ENCODE measurements around the gene HOXD12.

Gene HOXD12, protein sequence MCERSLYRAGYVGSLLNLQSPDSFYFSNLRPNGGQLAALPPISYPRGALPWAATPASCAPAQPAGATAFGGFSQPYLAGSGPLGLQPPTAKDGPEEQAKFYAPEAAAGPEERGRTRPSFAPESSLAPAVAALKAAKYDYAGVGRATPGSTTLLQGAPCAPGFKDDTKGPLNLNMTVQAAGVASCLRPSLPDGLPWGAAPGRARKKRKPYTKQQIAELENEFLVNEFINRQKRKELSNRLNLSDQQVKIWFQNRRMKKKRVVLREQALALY

GRCh38 chr2:176099728-176100546, at the start of gene HOXD12:
HOXD12 (plus strand) TSS chr2:176099795; CDS start chr2:176099802, 7 bp downstream.
- DNase-seq: no peak

DNA sequence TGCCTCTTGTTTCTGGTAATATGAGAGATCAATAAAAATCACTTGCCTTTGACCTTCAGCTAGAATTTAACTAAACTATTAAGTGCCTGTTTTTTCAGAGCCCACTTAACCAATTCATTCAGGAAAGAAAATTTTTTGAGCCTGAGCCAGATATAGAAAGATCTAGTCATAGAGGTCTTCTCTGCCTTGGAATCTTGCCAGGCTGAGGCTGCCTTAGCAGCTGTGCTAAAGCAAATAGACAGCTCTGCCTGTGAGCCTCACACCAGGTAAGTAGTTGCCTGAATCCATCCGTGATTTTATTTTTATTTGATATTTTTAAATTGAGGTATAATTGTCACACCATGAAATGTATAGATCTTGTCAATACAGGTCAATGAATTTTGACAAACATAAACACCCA, 43.2 kb upstream of the HOXD12 start:
- DNase-seq: no peak

GRCh38 chr2:176063958-176064357, 35.6 kb upstream of the HOXD12 start:
- no peak for DNase-seq

DNA sequence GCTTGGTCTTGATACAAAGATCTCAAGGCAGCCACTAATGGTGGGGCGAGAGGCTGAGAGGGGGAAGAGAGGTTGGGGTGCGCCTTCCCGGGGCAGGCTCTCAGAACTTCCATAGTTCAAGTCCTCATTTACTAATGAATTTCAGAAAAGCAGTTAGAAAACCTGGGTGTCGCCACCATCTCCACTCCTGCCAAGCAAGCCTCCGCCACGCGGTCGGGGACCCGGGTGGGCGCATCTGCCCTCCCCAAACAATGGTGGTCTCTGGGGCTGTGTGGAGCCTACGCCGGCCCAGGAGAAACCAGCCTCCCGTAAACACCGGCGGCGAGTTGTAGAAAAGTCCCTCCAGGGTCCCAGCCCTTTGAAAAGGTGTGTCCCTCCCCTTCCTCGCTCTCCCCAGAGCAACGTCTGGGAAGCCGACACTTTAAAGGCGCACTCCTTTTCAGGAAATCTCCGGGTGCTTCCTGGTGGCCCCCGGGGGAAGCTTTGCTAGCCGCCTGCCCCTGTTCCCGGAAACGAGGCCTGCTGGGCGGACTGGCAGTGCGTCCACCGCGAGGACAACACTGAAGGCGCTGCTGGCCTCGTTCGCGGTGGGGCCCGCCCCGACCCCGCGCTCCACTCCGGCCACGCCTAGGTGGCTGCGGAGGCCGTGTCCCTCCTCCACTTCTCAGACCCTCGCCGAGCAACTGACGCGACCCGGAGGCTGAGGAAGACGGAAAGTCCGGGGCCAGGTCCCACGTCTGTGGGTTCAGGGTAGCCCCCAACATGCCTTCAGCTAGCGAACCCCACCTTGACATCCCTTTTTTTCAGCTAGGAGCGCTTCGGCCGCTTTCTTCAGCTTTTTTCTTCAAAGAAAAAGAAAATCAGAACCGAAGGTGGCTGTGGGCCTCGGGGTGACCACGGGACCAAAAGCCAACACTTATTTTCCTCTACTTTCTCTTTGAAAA, 32.7 kb upstream of the HOXD12 start:
- DNase-seq: no peak

- no peak for DNase-seq
These were observed 31.8 kb upstream of the HOXD12 start for GRCh38 chr2:176067589-176068418.

DNA sequence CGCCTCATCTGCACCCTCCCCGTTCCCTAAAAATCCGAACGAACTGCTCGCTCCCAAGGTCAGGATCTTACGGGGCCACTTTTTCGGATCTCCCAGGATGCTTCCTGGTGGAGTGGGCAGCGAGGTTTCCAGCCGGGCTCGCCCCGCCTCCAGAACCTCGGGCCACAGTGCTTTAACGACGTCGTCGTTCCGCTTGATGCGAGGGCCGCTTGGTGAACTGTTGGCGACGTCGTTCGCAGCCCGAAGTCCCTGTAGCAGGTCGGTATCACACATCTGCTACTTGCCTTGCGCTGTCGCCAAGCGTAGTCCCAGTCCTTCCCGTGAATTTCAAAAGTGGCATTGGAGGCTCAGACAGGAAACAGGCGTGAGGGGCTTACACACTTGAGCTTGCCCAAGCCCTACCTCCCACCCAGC, 31.2 kb upstream of the HOXD12 start:
- DNase-seq: no peak

DNA sequence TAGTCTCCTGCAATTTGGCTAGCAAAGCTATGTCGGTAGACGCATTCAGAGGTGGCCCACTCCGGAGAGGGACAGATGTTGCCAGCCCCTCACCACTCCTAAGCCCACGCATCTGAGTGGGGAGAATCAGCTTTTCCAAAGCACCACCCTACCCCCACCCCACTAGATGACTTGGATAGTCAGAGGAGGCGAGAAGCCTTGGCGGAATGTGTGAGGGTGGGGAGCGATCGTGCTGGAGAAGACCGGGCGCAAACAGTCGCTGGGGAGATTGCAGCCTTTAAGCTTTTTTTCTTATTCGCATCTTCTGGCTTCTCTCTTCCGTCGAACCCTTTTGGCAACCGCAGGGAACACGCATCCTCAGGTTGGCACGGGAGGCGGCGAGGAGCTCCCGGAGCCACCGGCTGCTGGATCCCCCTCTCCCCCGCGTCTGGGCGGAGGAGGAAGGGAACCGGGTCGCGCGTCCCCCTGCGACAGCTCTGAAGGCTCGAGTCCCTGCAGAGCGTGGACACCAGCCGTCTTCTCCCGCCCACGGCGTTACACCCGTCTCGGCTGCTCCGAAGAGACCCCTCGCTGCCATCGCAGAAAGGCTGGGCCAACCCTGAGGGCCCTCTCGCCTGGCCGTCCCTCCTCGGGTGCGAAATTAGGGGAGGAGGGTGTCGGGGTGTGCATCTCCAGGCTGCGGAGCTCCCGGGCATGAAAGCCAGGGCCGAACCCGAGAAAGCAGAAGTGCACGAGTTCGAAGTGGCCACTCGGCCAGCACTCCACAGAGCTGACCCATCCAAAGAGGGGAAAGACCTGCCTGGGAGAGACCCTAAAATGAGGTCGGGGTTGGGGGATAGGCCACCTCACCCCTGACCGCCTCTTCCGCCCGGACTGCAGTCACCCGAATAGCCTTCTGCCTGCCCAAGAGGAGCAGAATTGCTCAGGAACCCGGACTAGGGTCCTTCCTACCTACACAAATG, 28.0 kb upstream of the HOXD12 start:
- DNase-seq: no peak

- DNase-seq: no peak
These were observed 27.3 kb upstream of the HOXD12 start for GRCh38 chr2:176072292-176072669.

GRCh38 chr2:176072951-176073904, 26.4 kb upstream of the HOXD12 start:
- no peak for DNase-seq

DNA sequence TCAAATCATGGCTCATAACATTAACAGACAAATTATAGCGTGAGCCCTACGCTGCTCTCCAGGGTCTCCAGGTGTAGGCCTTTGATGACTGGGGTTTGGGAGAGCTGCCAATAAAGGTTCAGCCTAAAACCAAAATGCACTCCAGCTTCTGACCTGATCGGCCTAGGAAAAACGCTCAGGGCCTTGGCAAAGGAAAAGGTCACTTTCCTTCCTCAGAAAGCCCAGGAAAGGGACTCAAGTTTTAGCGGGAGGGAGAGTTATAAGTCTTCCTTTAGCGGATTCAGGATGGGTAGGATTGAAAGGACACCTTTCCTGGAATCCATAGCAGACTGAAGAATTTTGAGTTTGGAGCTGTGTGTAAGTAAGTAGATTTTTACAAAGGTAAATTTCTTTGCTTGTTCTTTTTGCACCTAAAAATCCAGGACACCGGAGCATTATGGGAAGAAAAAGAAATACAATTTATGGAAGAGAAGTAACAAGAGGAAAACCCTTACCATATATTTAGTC, 24.6 kb upstream of the HOXD12 start:
- DNase-seq: no peak

- DNase-seq: no peak
These were observed 24.1 kb upstream of the HOXD12 start for GRCh38 chr2:176075481-176075880.

- no peak for DNase-seq
These were observed 23.5 kb upstream of the HOXD12 start for GRCh38 chr2:176076063-176076462.

DNA sequence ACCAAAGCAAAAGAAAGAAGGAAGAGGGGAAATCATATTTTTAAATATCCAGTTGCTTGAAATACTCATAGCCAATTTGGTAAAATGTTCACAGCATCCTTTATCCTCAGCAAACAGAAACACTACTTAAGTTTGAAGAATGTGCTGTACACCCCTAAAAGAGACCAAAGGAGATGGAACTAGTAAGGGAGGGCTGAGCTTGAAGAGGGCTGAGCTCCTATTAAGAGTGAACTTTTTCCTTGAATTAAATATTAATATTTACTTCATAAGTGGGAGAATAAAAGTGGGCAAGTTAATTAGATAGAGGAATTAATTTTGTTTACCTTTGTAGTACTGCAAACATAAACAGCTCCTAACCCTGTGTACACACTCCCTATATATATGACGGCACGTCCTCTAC, 22.8 kb upstream of the HOXD12 start:
- DNase-seq: no peak

DNA sequence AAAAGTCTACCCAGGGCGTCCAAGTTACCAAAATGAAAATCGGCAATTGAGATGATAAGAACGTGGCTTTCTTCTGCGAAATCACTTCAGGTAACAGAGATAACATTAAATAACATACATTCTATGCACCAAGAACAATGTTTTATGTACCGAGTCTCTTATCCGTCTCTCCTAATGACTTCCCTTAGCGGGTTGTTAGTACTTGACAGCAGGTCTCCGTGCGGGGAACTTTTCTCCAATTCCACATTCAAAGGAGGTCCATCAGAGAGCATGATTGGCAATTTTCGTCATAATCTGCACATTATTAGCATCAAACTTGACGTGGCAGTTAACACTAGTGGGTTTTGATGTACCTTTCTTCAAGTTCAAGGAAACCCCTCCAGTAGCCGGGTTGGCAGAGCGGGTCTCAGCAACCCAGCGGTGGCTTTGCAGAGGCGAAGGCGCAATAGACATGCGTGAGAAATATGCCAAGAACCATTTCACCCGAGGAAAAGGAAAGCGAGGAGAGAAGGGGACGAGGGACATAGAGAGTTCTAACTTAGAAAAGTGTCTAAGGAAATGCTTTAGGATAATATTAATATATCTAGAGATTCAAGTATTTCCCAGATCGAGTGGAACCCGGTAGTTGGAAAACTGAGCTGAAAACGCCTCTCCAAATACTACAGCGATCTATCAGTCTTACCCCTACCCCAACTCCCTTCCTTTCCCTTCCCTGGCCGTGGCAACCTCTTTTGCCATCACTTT, 20.9 kb upstream of the HOXD12 start:
- DNase-seq: no peak

DNA sequence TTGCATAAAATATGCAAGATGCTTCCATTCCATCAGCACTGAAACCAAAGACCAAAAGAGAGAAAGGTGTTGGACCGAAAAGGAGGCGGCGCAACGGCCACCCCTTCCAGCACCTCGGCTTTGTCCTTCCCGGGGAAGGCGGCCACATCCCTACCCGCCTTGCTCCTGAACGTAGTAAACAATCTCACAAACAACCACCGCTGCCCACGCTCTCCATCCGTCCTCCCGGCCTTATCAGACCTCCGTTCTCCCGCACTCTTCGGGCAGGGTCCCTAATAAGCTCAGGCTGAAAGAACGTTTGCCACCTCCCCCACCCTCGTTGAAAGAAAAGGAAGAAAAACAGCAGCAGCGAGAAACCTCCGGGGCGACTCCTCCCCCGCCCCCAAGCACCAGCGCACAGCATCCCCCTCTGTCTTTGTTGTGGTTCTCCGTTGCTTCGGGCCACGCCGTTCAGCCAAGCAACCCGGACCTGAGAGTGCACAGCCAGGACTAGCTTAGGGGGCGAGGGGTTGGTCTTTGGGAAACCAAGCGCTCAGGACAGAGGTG, 20.2 kb upstream of the HOXD12 start:
- no peak for DNase-seq

DNA sequence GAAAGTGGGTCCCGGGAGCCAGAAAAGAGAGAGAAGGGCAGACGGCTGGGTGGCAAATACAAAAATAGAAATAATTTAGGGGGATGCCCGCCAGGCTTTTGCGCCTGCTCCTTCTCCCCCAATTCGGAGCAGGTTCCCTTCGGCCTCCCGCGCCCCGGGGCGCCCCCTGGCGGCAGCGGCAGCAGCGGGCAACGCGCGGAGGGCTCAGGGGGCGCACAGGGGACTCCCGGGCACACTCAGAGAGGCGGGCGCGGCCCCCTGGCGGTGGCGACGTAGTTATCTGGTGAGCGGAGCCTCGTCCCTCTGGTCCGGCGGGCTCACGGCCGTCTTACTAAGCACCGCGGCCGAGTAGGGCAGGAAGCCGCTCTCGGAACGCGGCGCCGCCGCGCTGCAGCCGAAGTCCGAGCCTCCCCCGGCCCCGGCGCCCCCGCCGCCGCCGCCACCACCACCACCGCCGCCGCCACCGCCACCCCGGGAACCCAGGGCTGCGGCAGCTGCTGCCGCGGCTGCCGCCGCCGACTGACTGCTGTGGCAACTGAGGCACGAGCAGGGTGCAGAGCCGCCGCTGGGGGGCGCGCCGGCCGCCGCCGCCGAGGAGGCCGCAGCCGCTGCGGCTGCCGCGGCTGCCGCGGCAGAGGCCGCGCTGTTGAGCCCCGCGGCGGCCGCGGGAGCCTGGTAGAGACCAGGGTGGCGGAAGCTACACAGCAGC, 19.6 kb upstream of the HOXD12 start:
- no peak for DNase-seq

GRCh38 chr2:176080540-176081375, 18.8 kb upstream of the HOXD12 start:
- no peak for DNase-seq
